GM12878 (cell line): ENCODE data around the gene KTN1.

Source experiments
- ESRRA ChIP-seq: IDR thresholded peaks from 2 replicates; pipeline ENCODE4 v1.6.1; 2012; ENCODE audit warnings: mild to moderate bottlenecking, low read length, improper control_type of control experiment
- ETV6 ChIP-seq, 2 experiments: fragments of 450-650 bp in 1 of 2; IDR thresholded peaks in 1 of 2; conservative IDR thresholded peaks in 1 of 2; 2 replicates each; pipeline ENCODE4 v1.6.1; 2014; ENCODE audit warnings: antibody characterized with exemption in 1 of 2, borderline replicate concordance in 1 of 2, low read depth in 1 of 2, mild to moderate bottlenecking in 1 of 2, moderate library complexity in 1 of 2
- HDGF ChIP-seq: fragments of 450-650 bp; IDR thresholded peaks from 2 replicates; pipeline ENCODE4 v1.6.1; 2016; ENCODE audit warnings: antibody characterized with exemption
- NFYB ChIP-seq: IDR thresholded peaks from 2 replicates; pipeline ENCODE4 v1.6.1; 2011; ENCODE audit warnings: low read depth, mild to moderate bottlenecking, low read length, improper control_type of control experiment, moderate library complexity; ENCODE audit not compliant: insufficient read depth
- POLR2A ChIP-seq: IDR thresholded peaks from 2 replicates; pipeline ENCODE4 v1.6.1; 2011; ENCODE audit warnings: low read depth, mild to moderate bottlenecking, low read length
- POLR2AphosphoS5 ChIP-seq: IDR thresholded peaks from 2 replicates; pipeline ENCODE4 v1.6.1; 2011; ENCODE audit warnings: mild to moderate bottlenecking, low read length, inconsistent platforms
- YBX1 ChIP-seq: fragments of 450-650 bp; IDR thresholded peaks from 2 replicates; pipeline ENCODE4 v1.6.1; 2016; ENCODE audit warnings: antibody characterized with exemption
- ZNF384 ChIP-seq: IDR thresholded peaks from 2 replicates; pipeline ENCODE4 v1.6.1; 2012; ENCODE audit warnings: low read depth, mild to moderate bottlenecking, low read length, improper control_type of control experiment, borderline replicate concordance
- TF ChIP-seq, protein P1 (sequence below): fragments of 450-650 bp; IDR thresholded peaks from 2 replicates; pipeline ENCODE4 v1.6.1; 2017; ENCODE audit warnings: mild to moderate bottlenecking, moderate library complexity
- TF ChIP-seq, protein P2 (sequence below): IDR thresholded peaks from 2 replicates; pipeline ENCODE4 v1.6.1; 2012; ENCODE audit warnings: mild to moderate bottlenecking, low read depth, low read length
- TF ChIP-seq, protein P3 (sequence below), 3 experiments: IDR thresholded peaks in 2 of 3; conservative IDR thresholded peaks in 1 of 3; 2 replicates each; pipeline ENCODE4 v1.5.1; 2011; ENCODE audit warnings: low read depth in 3 of 3, low read length in 3 of 3, mild to moderate bottlenecking in 3 of 3, control low read depth in 2 of 3, moderate library complexity in 2 of 3, inconsistent platforms in 1 of 3, mixed read lengths in 1 of 3; ENCODE audit not compliant: control insufficient read depth in 2 of 3, insufficient read depth in 1 of 3; ENCODE audit errors: extremely low read depth in 1 of 3

DNA sequence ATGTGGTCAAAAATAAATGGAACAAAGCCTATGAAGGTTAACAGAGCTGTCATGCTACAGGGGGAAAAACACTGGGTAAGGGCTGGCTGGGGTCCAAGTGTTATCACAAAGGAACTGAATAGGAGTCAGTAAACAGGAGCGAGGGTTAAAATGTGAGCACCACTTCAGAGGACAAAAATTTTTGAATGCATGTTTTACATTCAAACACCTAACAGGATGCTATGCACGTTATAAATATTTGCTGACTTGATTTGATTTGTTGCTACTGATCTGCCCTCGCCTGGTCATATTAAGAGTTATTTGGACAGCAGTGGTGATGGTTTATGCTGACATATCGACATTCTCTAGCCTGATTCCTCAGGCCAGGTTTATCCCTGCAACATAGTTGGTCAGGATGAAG is 7.4 kb upstream of the KTN1 start:
- TF ChIP-seq POLR2A, result no peak
- no peak for TF ChIP-seq ESRRA
- TF ChIP-seq YBX1, result no peak
- no peak for TF ChIP-seq ZNF384
- no peak for TF ChIP-seq HDGF
- TF ChIP-seq, protein P1, sequence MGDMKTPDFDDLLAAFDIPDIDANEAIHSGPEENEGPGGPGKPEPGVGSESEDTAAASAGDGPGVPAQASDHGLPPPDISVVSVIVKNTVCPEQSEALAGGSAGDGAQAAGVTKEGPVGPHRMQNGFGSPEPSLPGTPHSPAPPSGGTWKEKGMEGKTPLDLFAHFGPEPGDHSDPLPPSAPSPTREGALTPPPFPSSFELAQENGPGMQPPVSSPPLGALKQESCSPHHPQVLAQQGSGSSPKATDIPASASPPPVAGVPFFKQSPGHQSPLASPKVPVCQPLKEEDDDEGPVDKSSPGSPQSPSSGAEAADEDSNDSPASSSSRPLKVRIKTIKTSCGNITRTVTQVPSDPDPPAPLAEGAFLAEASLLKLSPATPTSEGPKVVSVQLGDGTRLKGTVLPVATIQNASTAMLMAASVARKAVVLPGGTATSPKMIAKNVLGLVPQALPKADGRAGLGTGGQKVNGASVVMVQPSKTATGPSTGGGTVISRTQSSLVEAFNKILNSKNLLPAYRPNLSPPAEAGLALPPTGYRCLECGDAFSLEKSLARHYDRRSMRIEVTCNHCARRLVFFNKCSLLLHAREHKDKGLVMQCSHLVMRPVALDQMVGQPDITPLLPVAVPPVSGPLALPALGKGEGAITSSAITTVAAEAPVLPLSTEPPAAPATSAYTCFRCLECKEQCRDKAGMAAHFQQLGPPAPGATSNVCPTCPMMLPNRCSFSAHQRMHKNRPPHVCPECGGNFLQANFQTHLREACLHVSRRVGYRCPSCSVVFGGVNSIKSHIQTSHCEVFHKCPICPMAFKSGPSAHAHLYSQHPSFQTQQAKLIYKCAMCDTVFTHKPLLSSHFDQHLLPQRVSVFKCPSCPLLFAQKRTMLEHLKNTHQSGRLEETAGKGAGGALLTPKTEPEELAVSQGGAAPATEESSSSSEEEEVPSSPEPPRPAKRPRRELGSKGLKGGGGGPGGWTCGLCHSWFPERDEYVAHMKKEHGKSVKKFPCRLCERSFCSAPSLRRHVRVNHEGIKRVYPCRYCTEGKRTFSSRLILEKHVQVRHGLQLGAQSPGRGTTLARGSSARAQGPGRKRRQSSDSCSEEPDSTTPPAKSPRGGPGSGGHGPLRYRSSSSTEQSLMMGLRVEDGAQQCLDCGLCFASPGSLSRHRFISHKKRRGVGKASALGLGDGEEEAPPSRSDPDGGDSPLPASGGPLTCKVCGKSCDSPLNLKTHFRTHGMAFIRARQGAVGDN, result no peak
- TF ChIP-seq, protein P2, sequence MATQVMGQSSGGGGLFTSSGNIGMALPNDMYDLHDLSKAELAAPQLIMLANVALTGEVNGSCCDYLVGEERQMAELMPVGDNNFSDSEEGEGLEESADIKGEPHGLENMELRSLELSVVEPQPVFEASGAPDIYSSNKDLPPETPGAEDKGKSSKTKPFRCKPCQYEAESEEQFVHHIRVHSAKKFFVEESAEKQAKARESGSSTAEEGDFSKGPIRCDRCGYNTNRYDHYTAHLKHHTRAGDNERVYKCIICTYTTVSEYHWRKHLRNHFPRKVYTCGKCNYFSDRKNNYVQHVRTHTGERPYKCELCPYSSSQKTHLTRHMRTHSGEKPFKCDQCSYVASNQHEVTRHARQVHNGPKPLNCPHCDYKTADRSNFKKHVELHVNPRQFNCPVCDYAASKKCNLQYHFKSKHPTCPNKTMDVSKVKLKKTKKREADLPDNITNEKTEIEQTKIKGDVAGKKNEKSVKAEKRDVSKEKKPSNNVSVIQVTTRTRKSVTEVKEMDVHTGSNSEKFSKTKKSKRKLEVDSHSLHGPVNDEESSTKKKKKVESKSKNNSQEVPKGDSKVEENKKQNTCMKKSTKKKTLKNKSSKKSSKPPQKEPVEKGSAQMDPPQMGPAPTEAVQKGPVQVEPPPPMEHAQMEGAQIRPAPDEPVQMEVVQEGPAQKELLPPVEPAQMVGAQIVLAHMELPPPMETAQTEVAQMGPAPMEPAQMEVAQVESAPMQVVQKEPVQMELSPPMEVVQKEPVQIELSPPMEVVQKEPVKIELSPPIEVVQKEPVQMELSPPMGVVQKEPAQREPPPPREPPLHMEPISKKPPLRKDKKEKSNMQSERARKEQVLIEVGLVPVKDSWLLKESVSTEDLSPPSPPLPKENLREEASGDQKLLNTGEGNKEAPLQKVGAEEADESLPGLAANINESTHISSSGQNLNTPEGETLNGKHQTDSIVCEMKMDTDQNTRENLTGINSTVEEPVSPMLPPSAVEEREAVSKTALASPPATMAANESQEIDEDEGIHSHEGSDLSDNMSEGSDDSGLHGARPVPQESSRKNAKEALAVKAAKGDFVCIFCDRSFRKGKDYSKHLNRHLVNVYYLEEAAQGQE, result no peak
- TF ChIP-seq POLR2AphosphoS5, result no peak
- TF ChIP-seq ETV6 (conservative IDR thresholded peaks at IDR 0.05 in 1 of 2, IDR thresholded peaks at IDR 0.05 in 1 of 2; ENCODE audit: borderline replicate concordance in 1 of 2, low read depth in 1 of 2), result no peak
- TF ChIP-seq, protein P3, sequence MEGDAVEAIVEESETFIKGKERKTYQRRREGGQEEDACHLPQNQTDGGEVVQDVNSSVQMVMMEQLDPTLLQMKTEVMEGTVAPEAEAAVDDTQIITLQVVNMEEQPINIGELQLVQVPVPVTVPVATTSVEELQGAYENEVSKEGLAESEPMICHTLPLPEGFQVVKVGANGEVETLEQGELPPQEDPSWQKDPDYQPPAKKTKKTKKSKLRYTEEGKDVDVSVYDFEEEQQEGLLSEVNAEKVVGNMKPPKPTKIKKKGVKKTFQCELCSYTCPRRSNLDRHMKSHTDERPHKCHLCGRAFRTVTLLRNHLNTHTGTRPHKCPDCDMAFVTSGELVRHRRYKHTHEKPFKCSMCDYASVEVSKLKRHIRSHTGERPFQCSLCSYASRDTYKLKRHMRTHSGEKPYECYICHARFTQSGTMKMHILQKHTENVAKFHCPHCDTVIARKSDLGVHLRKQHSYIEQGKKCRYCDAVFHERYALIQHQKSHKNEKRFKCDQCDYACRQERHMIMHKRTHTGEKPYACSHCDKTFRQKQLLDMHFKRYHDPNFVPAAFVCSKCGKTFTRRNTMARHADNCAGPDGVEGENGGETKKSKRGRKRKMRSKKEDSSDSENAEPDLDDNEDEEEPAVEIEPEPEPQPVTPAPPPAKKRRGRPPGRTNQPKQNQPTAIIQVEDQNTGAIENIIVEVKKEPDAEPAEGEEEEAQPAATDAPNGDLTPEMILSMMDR (IDR thresholded peaks at IDR 0.05 in 2 of 3, conservative IDR thresholded peaks at IDR 0.05 in 1 of 3; ENCODE audit: control insufficient read depth in 2 of 3, extremely low read depth in 1 of 3, insufficient read depth in 1 of 3, low read depth in 3 of 3, low read length in 3 of 3), result no peak
- TF ChIP-seq NFYB, result no peak
